Smooth muscle cell (in vitro differentiated cells): ENCODE data around the gene LTBP2. TPM values are rescaled to one million over a fixed set of nuclear protein-coding genes. Genes with fewer than 3 reads are reported as not detected.
"Not testable (repeated sequence)": the region's sequence is repeated elsewhere in the genome, so short reads cannot be mapped to it uniquely, and the experiment has no call there.

Experiments
- DNase-seq: peaks from one replicate; lab custom pipeline; 2025; ENCODE audit not compliant: unreplicated experiment; lab: John Stamatoyannopoulos, UW
- H2AFZ ChIP-seq: fragments of 200-600 bp; sonication (generic); 2 replicates; pipeline ENCODE4 v1.6.0; 2016; ENCODE audit warnings: antibody characterized with exemption, low read depth, mild to moderate bottlenecking
- H3F3A ChIP-seq: fragments of 200-600 bp; sonication (generic); 2 replicates; pipeline ENCODE4 v1.6.0; 2017; ENCODE audit warnings: antibody characterized with exemption, low read depth
- H3K27ac ChIP-seq: fragments of 200-600 bp; sonication (generic); 2 replicates; pipeline ENCODE4 v1.5.1; 2016; ENCODE audit warnings: low read depth, mild to moderate bottlenecking
- H3K27me3 ChIP-seq: fragments of 200-600 bp; sonication (generic); 2 replicates; pipeline ENCODE4 v1.6.1; 2016; ENCODE audit warnings: low read depth, mild to moderate bottlenecking
- H3K36me3 ChIP-seq: fragments of 200-600 bp; sonication (generic); 2 replicates; pipeline ENCODE4 v1.5.1; 2016; ENCODE audit warnings: low read depth
- H3K4me1 ChIP-seq: fragments of 200-600 bp; sonication (generic); 2 replicates; pipeline ENCODE4 v1.5.1; 2016; ENCODE audit warnings: low read depth
- H3K4me2 ChIP-seq: fragments of 200-600 bp; sonication (generic); 2 replicates; pipeline ENCODE4 v1.6.0; 2016; ENCODE audit warnings: mild to moderate bottlenecking
- H3K4me3 ChIP-seq: fragments of 200-600 bp; sonication (generic); 2 replicates; pipeline ENCODE4 v1.5.1; 2016; ENCODE audit warnings: mild to moderate bottlenecking
- H3K79me2 ChIP-seq: fragments of 200-600 bp; sonication (generic); 2 replicates; pipeline ENCODE4 v1.6.0; 2016; ENCODE audit warnings: low read depth, mild to moderate bottlenecking
- H3K9ac ChIP-seq: fragments of 200-600 bp; sonication (generic); 2 replicates; pipeline ENCODE4 v1.6.0; 2016; ENCODE audit warnings: low read depth
- H3K9me3 ChIP-seq: fragments of 200-600 bp; sonication (generic); replicated peaks from 2 replicates; pipeline ENCODE4 v1.5.1; 2016; ENCODE audit warnings: low read depth
- H4K20me1 ChIP-seq: fragments of 200-600 bp; sonication (generic); 2 replicates; pipeline ENCODE4 v1.6.0; 2016; ENCODE audit warnings: low read depth
- WGBS: methylation state at CpG from one replicate; pipeline ENCODE4 v1.1.7; 2016; ENCODE audit warnings: low lambda C conversion rate; 5-methylcytosine and 5-hydroxymethylcytosine counted together
- polyA plus RNA-seq: library from polyadenylated mRNA; unstranded; fragments of >200 nt; fragmentation: Nextera tagmentation; extraction: Ambion mirVana; gene quantifications from 2 replicates; pipeline ENCODE4 v1.2.1, GENCODE V29; 2016
- total RNA-seq: library from RNA; depleted of rRNA; stranded (reverse); fragments of >200 nt; gene quantifications from 2 replicates; pipeline ENCODE4 v1.2.3, GENCODE V29; 2014
- TF ChIP-seq, protein P1 (sequence below): fragments of 200-600 bp; sonication (generic); IDR thresholded peaks from 2 replicates; pipeline ENCODE4 v1.5.1; 2017; ENCODE audit warnings: borderline replicate concordance, mild to moderate bottlenecking, antibody characterized with exemption; ENCODE audit not compliant: insufficient read depth, poor library complexity, severe bottlenecking

Gene LTBP2
- total and polyA plus RNA-seq, 2 experiments from 2014 or later, result 90.1 to 108 TPM

DNA sequence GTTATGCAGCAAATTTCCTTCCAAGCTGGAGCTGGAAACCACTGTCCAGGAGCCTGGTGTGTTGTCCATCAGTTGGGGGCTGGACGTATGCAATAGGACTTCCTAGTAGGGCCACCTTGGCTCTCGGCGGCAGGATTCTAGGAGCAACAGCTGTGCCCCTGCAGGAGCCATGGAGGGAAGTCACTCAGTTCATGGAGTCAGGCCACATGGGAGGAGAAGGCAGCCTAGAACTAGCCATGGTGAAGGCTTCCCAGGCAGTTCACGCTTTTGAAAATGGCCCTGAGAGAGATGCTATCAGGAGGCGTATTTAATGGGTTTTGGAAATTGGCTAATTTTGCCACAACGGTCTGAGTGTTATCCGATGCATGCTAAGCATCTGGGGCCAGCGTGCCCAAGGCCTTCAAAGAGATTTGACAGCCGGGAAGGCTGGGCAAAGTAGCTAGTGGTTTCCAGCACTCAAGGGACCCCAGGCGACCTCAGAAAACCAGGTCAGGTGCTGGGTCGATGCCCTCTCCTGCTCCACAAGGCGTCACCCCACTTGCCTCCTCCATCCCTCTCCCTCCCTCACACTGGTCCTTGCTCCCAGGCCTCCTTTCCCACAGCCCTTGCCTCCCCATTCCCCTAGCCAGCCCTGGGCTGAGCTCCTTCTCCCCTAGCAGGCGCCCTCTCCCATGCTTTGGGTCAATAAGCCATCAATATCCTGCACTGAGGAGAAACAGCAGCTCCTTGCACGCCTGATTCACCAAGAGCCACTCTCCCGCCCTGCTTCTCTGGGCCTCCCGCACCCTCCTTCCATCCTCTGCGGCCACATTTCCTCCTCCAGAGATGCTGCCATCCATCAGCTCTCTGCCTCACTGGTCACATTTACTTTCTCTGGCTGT lies 155.1 kb downstream of the LTBP2 start:
- TF ChIP-seq, protein P1, sequence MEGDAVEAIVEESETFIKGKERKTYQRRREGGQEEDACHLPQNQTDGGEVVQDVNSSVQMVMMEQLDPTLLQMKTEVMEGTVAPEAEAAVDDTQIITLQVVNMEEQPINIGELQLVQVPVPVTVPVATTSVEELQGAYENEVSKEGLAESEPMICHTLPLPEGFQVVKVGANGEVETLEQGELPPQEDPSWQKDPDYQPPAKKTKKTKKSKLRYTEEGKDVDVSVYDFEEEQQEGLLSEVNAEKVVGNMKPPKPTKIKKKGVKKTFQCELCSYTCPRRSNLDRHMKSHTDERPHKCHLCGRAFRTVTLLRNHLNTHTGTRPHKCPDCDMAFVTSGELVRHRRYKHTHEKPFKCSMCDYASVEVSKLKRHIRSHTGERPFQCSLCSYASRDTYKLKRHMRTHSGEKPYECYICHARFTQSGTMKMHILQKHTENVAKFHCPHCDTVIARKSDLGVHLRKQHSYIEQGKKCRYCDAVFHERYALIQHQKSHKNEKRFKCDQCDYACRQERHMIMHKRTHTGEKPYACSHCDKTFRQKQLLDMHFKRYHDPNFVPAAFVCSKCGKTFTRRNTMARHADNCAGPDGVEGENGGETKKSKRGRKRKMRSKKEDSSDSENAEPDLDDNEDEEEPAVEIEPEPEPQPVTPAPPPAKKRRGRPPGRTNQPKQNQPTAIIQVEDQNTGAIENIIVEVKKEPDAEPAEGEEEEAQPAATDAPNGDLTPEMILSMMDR, result no peak
- no peaks in the 10 kb centered on the region for H4K20me1 ChIP-seq

DNA sequence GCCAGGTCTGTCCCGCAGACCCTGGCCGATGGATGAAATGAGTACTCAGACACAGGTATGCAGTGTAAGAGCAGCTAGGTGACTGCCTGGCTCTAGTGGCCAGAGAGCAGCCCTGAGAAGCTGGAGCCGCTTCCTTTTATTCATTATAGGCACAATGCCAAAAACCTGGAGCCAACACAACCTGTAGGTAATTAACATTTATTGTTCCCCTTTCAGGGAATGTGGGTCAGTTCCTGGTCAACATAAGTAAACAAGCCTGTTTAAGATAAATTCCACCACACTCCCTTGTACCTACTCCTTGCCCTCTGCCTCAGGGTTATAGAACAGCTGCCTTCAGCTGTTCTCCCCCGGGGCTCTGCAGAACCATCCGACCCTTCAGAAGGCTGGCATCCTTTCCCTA lies 157.6 kb downstream of the LTBP2 start:
- H3K4me1 ChIP-seq, H3K36me3 ChIP-seq, H3K4me3 ChIP-seq, H3K4me2 ChIP-seq, H3K27ac ChIP-seq, DNase-seq, H2AFZ ChIP-seq, H4K20me1 ChIP-seq, H3K9me3 ChIP-seq, H3K9ac ChIP-seq, H3K79me2 ChIP-seq, H3F3A ChIP-seq: not testable (repeated sequence)
- H3K27me3 ChIP-seq, result peaks cover 20% of the 10 kb centered on the region
- WGBS, result 91% methylated on average over 5 of the region's 5 CpGs

More for the DNA sequence above, 155.1 kb downstream of the LTBP2 start:
- no peak overlapping the region for H3K9ac ChIP-seq
- no peaks in the 10 kb centered on the region for H3K36me3 ChIP-seq
- H3K4me1 ChIP-seq, result no peaks in the 10 kb centered on the region
- H3F3A ChIP-seq, result no peaks in the 10 kb centered on the region
- 86% methylated on average over 17 of the region's 17 CpGs for WGBS
- H3K27me3 ChIP-seq, result peaks cover 15% of the 10 kb centered on the region
- H3K4me2 ChIP-seq, result no peak overlapping the region
- H3K4me3 ChIP-seq, result no peak overlapping the region
- H3K27ac ChIP-seq, result no peak overlapping the region
- DNase-seq, result no peak
- no peak overlapping the region for H2AFZ ChIP-seq
- no peaks in the 10 kb centered on the region for H3K9me3 ChIP-seq
- H3K79me2 ChIP-seq, result no peaks in the 10 kb centered on the region

Other genes with a start within 250 kb of the LTBP2 start
- gene SYNDIG1L, start 186.0 kb downstream of the LTBP2 start, total RNA-seq, result not detected in 2 replicates
- 0.44 TPM in 1 of 2 replicates, not detected in the other for gene SYNDIG1L, start 186.0 kb downstream of the LTBP2 start, polyA plus RNA-seq
- 443 and 496 TPM in 2 replicates for gene NPC2, start 118.9 kb downstream of the LTBP2 start, total RNA-seq
- gene NPC2, start 118.9 kb downstream of the LTBP2 start, polyA plus RNA-seq, result 137 and 197 TPM in 2 replicates
- 15.0 and 23.3 TPM in 2 replicates for gene ISCA2, start 118.5 kb downstream of the LTBP2 start, total RNA-seq
- 65.8 and 79.2 TPM in 2 replicates for gene ISCA2, start 118.5 kb downstream of the LTBP2 start, polyA plus RNA-seq
- gene AREL1, start 100.8 kb upstream of the LTBP2 start, total RNA-seq, result 27.3 and 33.5 TPM in 2 replicates
- 9.4 and 9.6 TPM in 2 replicates for gene AREL1, start 100.8 kb upstream of the LTBP2 start, polyA plus RNA-seq
- 34.9 and 36.2 TPM in 2 replicates for gene FCF1, start 100.9 kb upstream of the LTBP2 start, total RNA-seq
- gene FCF1, start 100.9 kb upstream of the LTBP2 start, polyA plus RNA-seq, result 14.6 and 17.5 TPM in 2 replicates
- gene YLPM1, start 151.1 kb upstream of the LTBP2 start, total RNA-seq, result 22.3 and 29.7 TPM in 2 replicates
- 14.6 and 15.5 TPM in 2 replicates for gene YLPM1, start 151.1 kb upstream of the LTBP2 start, polyA plus RNA-seq